DMS 273 treated with DMSO at 0.1 percent for 48 hours (cell line): ENCODE measurements around the gene LILRB1.
"Not testable (repeated sequence)": the region's sequence is repeated elsewhere in the genome, so short reads cannot be mapped to it uniquely, and the experiment has no call there.

ENCODE experiments used
- DNase-seq: peaks from one replicate; lab custom pipeline; 2025; lab: John Stamatoyannopoulos, UW

The LILRB1 gene

DNA sequence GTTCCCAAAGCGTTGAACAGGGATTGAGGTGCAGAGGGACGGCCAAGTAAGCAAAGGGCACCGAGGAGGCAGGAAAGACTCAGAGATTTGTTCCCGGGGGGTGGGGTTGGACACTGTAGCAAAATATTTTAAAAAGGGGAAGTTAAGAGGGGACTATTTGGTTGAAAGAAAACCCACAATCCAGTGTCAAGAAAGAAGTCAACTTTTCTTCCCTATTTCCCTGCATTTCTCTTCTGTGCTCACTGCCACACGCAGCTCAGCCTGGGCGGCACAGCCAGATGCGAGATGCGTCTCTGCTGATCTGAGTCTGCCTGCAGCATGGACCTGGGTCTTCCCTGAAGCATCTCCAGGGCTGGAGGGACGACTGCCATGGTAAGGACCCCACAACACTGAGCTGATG, at the start of gene LILRB1:
TSS of gene LILRB1 (plus strand) at position 223 of the 400 bp plus-strand sequence. CDS start 590 bp downstream, outside the sequence.
- not testable (repeated sequence) for DNase-seq

DNA sequence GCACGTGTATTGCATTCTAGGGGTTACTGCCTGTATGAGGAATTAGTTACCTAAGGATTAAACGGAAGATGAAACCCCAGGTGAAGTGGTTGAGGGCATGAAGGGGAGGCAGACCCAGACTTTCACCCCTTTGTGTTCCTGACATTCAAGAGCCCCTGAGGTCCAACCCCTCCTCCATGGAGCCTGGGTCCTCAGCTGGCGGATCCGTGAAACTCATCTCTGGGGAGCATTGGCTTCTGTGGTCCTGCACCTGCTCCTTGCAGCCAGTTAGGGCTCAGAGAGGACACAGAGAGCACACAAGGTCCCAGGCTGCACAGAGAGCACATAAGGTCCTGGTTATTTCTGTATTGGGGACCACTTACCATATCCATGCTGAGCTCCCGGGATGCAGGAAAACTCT, 43.9 kb upstream of the LILRB1 start:
- no peak for DNase-seq

DNA sequence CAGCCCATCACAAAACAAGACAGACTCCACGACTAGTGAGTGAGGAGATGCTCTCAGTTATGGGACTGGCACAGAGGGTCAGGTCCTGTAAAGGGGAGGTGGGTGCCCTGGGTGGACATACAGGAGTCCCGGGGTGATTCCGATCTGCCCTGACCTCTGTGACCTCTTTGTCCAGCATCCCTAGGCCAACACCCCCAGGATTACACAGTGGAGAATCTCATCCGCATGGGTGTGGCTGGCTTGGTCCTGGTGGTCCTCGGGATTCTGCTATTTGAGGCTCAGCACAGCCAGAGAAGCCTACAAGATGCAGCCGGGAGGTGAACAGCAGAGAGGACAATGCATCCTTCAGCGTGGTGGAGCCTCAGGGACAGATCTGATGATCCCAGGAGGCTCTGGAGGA, 43.3 kb upstream of the LILRB1 start:
- no peak for DNase-seq

DNA sequence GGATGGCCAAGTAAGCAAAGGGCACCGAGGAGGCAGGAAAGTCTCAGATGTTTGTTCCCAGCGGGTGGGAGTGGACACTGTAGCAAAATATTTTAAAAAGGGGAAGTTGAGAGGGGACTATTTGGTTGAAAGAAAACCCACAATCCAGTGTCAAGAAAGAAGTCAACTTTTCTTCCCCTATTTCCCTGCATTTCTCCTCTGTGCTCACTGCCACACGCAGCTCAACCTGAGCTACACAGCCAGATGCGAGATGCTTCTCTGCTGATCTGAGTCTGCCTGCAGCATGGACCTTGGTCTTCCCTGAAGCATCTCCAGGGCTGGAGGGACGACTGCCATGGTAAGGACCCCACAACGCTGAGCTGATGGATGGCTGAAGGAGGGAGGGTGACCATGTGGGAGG, 36.8 kb upstream of the LILRB1 start, which contains the start of gene LILRA1:
TSS of gene LILRA1 (plus strand) at position 188 of the 400 bp plus-strand sequence. CDS start 613 bp downstream, outside the sequence.
- not testable (repeated sequence) for DNase-seq

DNA sequence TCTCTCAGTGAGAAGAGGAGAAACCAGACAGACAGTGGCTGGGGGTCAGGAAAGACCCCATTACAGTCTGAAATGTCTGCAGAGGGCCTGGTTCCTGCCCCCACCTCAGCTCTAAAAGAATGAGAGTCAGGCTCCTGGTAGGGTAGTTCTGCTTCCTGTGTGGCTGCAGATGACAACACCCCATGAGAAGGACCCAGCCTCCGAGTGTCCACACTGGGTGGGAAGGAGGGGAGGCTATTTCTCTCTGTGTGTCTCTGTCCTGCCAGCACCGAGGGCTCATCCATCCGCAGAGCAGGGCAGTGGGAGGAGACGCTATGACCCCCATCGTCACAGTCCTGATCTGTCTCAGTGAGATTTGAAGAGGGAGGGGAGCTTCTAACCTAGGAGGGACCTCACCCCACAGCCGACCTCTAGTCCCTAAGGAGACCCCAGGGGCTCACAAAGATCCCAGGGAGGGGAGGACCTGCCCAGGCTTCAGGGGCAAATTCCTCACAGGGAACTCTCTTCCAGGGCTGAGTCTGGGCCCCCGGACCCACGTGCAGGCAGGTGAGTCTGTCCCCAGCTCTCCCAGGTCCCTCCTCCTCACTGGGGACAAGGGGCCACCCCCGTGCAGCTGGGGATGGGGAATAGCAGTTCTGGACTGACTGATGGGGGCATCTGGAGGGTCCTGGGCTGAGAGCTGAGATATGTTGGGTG, 36.2 kb upstream of the LILRB1 start:
- DNase-seq: not testable (repeated sequence)

DNA sequence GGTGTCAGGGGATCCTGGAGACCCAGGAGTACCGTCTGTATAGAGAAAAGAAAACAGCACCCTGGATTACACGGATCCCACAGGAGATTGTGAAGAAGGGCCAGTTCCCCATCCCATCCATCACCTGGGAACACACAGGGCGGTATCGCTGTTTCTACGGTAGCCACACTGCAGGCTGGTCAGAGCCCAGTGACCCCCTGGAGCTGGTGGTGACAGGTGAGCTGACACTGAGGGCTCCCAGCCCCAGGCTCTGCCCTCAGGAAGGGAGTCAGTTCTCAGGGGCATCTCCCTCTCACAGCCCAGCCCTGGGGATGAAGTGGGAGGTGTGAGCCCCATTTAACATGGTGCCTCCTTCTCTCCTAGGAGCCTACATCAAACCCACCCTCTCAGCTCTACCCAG, 35.5 kb upstream of the LILRB1 start:
- no peak for DNase-seq

DNA sequence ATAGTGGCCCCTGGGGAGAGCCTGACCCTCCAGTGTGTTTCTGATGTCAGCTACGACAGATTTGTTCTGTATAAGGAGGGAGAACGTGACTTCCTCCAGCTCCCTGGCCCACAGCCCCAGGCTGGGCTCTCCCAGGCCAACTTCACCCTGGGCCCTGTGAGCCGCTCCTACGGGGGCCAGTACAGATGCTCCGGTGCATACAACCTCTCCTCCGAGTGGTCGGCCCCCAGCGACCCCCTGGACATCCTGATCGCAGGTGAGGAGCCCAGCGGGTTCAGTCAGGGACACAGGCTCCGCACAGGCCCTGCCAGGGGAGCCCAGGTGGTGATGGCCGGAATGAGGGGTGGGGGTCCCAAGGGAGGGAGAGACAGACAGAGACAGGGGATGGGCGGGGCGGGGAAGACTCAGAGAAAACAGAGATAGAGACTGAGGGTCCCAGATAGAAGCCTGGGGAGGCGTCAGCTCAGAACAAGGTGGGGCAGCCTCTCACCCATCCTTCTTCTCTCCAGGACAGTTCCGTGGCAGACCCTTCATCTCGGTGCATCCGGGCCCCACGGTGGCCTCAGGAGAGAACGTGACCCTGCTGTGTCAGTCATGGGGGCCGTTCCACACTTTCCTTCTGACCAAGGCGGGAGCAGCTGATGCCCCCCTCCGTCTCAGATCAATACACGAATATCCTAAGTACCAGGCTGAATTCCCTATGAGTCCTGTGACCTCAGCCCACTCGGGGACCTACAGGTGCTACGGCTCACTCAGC, 34.4 kb upstream of the LILRB1 start:
- DNase-seq: not testable (repeated sequence)

DNA sequence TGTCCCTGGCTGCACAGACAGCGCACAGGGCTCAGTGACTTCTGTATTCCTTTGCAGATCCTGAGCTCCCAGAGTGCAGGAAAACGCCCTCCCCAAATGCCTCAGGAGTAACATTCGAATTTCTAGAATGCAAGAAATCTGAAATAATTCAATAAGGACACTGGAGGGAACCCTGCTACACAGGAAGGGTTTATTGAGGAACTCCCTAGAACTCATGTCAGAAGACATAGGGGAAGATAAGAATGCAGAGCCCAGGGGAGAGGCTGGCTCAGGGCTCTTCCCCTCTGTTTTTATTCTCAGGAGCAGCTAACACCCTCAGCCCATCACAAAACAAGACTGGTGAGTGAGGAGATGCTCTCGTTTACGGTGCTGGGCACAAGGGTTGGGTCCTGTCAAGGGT, 30.1 kb upstream of the LILRB1 start:
- DNase-seq: no peak

DNA sequence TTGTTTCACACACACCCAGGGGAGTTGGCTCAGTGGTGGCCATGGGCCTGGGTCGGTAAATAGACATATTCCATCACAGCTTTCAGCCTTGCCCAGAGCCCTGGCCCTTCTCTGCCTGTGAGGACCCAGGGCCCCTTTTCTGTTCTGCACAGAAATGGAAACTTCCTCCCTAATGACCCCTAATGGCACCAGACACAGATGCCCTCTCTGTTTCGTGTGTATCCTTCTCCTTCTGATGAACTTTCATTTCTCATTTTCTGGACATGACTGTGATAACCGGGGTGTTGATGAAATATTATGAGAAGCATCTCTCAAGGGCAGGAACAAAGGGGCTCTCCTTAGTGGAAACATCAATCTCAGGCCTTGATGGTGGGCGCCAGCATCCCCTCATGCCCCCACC, 24.1 kb upstream of the LILRB1 start:
- DNase-seq: no peak

DNA sequence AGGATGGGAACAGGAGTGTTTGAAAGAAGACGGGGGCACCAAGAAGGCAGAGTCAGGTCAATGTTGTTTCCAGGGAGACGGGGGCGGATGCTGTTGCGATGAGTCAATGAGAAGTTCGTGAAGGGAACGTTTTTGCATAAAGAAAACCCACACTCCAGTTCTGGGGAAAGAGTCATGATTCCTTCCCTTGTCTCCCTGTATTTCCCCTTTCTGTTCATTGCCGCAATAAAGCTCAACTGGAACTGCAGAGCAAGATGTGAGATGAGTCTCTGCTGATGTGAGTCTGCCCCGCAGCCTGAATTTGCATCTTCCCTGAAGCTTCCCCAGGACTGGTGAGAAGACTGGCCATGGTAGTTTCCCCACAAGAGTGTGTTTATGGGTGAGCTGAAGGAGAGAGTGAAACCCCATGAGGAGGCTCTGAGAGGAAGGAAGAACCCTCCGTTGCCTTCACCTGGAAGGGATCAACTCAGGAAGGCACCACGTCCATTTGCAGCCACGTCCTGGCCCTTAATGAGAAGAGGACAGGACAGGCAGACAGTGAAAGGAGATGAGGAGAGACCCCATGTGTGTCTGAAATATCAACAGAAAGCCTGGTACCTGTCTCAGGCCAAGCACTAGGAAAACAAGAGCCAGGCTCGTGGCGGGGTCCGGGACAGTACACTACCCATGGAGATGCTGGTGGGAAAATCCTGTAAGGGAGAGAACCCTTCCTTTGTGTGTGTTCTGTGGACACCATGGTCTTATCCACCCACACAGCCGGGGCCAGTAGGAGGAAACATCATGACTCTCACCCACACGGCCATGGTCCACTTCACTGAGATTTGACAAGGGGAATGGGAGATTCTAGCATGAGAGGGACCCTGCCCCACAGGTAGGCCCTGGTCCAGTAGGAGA, 23.1 kb upstream of the LILRB1 start:
- no peak for DNase-seq

DNA sequence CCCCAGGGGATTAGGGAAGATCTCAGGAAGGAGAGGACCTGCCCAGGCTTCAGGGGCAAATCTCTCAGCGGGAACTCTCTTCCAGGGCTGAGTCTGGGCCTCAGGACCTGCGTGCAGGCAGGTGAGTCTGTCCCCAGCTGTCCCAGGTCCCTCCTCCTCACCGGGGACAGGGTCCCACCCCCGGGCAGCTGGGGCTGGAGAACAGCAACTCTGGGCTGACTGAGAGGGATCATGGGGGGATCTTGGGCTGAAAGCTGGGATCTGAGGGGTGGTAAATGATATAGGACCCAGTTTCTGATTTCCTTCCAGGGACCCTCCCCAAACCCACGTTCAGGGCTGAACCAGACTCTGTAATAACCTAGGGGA, 22.5 kb upstream of the LILRB1 start:
- no peak for DNase-seq

DNA sequence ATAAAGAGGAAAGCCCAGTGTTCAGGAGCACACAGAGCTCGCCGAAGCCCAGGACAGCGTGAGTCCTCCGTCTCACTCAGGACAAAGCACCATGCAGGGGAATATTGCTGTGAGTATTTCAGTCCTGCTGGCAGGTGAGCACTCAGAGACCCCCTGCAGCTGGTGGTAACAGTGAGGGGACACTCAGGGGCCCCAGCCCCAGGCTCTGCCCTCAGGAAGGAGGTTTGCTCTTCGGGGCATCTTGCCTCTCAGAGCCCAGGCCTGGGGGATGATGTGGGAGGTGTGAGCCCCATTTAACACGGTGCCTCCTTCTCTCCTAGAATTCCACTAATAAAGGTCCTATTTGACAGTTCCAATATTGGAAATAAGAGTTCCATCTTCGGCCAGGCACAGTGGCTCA, 22.1 kb upstream of the LILRB1 start:
- DNase-seq: no peak

DNA sequence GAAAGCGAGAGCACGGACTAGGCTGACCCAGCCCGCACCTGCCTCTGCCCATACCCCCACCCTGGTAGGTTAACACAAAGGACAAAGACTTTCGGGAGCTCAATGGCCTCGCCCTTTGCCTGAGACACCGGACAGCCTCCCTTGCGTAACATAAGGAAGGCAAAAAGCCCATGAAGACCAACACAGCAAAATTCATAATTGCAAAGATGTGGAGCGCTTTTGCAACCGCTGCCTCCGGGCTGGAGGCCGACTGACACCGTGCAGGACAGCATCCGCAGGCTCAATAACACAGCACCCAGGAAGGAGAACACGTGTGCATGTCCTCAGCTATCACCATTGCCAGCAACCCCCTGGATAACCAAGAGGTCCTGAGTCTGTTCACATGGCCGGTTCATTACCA, 21.5 kb upstream of the LILRB1 start:
- DNase-seq: no peak

DNA sequence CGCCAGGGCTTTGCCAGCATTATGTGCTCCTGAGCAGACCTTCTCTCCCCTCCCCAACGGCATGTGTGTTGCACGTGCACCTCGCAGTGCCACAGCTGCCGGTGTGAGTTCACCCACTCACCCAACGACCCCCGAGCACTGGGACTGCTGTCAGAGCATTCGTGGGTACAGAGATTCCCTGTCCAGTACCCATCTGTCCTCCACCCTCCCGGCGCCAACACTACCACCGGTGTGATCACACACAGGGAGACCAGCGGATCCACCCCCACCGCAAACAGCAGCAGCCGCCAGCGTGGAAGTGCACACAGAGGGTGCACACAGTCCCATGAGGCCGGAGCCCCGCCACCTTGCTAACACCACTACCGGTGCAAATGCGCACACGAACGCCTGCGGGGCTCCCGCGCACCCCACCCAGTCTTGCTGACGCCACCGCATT, 20.9 kb upstream of the LILRB1 start:
- no peak for DNase-seq

DNA sequence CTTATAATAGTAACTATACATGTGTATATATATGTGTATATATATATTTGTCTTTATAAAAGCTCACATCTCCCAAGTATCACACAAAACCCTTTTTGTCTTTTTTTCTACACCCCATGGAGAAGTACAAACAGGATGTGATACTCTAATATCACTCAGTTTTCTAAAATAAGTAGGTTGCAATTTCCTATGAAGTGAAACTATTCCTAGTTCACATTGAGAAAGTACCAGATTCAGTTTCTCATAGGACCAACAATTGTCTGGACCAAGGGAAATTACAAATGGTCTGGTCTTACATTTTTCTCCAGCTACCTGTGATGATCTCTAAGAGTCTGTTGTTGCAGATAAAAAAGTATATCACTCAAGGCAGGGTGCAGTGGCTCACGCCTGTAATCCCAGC, 17.9 kb upstream of the LILRB1 start:
- DNase-seq: no peak

DNA sequence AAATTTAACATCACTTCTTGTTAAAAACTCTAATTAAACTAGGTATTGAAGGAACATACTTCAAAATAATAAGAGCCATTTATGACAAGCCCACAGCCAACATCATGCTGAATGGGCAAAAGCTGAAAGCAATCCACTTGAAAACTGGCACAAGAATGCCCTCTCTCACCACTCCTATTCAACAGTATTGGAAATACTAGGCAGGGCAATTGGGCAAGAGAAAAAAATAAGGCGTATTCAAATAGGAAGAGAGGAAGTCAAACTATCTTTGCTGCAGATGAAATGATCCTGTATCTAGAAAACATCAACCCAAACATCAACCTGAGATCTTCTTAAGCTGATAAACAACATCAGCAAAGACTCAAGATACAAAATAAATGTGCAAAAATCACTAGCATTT, 15.6 kb upstream of the LILRB1 start:
- DNase-seq: no peak

DNA sequence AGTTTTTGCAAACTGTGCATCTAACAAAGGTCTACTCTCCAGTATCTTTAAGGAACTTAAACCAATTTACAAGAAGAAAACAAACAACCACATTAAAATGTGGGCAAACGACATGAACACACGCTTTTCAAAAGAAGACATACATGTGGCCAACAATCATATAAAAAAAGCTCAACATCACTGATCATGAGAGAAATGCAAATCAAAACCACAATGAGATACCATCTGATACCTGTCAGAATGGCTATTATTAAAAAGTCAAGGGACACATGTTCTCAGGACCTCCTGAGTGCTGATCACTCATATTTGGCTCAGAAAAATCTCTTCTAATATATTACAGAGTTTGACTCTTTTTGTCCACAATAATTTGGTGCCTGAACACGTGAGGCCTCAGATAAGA, 14.2 kb upstream of the LILRB1 start:
- no peak for DNase-seq

DNA sequence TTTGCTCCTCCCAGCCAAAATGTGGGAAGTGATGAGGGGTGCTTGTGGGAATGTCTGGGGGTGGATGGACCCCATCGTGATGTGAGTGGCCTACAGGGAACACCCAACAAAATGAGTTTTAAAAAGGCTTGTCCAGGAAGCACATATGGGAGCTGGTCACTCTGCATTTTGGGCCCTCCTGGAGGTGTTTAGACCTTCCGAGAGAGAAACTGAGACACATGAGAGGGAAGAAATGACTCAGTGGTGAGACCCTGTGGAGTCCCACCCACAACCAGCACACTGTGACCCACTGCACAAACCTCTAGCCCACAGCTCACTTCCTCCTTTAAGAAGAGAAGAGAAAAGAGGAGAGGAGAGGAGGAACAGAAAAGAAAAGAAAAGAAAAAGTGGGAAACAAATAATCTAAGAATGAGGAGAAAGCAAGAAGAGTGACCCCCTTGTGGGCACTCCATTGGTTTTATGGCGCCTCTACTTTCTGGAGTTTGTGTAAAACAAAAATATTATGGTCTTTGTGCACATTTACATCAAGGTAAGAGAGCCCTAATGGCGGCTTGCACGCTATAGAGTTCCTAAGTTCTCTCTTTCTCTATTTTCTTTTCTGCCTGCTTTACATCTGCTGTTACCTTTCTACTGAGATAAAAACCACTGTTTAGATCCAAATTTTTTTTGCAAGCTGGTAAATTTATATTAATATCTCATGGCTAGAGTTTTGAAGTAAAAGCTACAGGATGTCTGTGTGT, 13.3 kb upstream of the LILRB1 start:
- no peak for DNase-seq

DNA sequence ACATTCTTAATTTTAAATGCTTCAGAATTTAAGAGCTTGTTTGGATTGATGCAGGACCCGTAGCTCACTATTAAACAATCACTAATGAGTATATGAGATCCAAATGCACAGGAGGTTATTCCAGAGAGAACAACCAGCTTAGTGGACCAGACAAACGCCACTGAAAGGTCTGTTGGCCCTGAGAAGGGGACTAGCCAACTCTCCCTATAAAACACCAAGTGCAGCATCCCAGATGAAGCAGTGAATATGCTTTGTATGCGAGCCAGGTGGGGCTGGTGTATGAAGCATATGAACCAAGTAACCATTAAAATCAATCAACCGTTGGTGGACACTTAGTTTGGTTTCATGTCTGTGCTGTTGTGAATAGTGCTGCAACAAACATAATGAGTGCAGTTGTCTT, 9.8 kb upstream of the LILRB1 start:
- DNase-seq: no peak

DNA sequence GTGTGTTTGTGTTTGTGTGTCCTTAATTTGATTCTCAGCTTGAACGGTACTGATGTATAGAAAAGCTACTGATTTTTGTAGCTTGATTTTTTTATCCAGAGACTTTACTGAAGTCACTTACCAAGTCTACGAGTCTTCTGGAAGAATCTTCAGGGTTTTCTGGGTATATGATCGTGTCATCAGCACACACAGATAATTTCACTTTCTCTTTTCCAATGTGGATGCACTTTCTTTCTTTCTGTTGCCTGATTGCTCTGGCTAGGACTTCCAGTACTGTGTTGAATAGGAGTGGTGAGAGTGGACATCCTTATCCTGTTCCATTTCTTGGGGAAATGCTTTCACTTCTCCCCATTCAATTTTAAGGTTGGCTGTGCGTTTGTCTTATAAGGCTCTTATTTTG, 7.9 kb upstream of the LILRB1 start:
- DNase-seq: no peak

DNA sequence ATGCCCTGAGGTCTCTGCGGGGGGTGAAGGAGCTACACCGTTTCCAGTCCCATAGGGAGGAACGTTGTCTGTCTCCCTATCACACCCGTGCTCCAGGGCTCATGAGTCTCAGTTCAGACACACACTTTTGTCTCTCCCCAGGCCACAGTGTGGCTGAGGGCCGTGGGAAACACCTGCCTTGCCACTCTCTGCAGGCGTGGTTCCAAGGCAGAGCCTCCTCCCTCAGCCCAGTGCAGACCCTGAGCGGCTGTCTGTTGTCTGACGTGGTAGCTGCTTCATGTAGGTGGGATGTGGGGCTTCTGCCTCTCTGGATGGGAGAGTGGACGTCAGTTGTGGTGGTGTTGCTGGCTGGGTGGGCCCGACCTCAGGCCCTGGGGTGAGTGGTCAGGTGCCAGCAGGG, 6.0 kb upstream of the LILRB1 start:
- not testable (repeated sequence) for DNase-seq
